Superior temporal gyrus (tissue), 1 donor: ENCODE results near the gene RBM44.

Experiments
- DNase-seq: peaks from one replicate; pipeline ENCODE4 v3.0.0-alpha.2; 2016; ENCODE audit errors: extremely low spot score

RBM44 gene

DNA sequence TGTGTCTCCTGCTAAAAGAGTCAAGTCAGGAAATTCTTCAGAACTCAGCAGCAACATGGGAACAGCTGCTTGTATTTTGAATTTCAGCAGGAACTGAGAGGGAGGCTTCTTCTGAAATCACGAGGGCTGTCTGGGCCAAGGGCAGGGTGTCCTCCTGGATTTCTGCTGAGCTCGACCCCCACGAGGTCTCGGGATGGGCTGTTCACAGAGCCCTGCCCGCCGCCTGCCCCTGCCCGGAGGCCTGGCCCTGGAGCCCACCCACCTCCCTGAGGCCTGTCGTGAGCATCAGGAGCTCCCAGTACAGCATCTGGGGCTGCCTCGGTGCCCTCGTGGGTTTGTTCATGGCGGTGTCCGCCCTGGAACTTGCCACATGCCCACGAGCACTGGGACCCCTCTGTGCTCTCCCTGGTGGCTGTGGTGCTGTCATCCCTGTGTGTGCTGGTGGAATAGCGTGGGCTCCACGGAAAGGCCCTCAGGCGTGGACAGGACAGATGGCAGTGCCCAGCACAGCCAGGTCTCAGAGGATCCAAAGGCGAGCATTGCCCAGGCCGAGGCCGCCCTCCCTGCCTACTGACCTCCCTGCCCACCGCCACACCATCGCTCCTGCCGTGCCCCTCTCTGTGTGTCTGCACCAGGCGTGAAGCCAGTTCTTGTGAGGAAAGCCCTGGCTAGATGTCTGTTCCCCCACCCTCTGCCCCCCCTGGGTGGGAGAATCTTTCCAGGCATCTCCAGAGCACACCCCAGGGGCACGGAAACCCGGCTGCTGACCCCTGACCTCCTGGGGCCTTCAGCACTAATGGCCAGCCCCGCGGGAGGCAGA, 86.7 kb downstream of the RBM44 start:
- no peak for DNase-seq

DNA sequence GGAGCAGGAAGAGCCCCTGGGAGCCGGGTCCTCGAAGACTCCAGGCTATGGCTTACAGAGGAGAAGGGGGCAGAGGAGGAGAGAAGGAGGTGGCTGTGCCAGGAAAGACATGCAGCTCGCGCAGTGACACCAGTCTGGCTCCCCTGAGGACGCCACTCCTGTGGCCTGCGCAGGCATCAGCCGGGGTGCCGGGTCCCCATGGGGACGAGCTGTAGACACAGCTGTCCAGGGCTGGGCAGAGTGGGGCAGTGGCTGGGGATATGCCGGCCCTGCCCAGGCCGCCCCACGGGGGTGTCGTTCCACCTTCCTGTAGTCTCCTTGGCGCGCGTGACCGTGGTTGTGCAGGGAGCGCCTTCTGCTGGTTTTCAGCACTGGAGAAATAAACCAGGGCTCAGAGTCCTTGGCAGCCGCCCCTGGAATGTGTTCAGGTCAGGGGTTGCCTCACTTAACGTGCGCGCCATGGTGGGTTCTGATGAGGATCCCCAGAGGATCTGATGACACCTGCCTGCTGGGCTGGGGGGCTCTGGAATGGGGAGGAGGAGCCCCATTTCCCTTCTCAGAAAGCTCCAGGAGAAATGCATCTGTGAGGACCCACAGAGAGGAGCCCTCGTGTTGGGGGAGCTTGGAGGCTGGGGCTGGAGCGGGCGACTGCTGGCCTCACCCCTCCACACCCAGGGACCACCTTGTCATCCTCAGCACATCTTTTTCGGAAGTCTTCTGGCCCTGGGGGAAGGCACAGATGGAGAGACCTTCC, 87.5 kb downstream of the RBM44 start:
- DNase-seq: no peak

GRCh38 chr2:237886685-237887481, 88.3 kb downstream of the RBM44 start:
- DNase-seq: no peak

DNA sequence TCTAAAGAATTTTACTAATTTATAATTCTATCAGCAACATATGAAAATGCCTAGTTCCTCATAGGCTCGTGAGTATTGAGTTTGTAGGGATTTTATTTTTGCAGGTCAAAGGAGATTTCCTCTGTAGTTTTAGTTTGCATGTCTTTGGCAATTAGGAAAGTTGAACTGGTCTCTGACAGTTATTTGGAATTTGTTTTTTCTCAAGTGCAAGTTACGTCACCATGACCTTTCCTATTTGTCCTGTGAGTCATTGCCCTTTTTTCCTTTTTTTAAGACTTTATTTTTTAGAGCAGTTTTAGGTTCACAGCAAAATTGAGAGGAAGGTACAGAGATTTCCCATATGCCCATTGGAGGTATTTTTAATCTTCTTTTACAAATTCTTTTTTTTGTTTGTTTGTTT, 89.8 kb downstream of the RBM44 start:
- DNase-seq: no peak

GRCh38 chr2:237889016-237889415, 90.4 kb downstream of the RBM44 start:
- no peak for DNase-seq

GRCh38 chr2:237889811-237890210, 91.2 kb downstream of the RBM44 start:
- no peak for DNase-seq
